Measurements from ENCODE around the gene ATG10. TPM values are rescaled to one million over a fixed set of nuclear protein-coding genes. Genes with fewer than 3 reads are reported as not detected.

The ATG10 gene
- total RNA-seq, 1 experiment from 2014 or later: 12.2 TPM

- TF ChIP-seq AFF4 (CRISPR knock-in tag; IDR thresholded peaks at IDR 0.05; ENCODE audit: borderline replicate concordance): no peak
- no peak for TF ChIP-seq CREB1 (CRISPR knock-in tag; IDR thresholded peaks at IDR 0.05)
- no peak for TF ChIP-seq HMGA2 (CRISPR knock-in tag; IDR thresholded peaks at IDR 0.05)
- no peak for TF ChIP-seq ETV6 (CRISPR knock-in tag; IDR thresholded peaks at IDR 0.05)
- TF ChIP-seq TEAD4 (CRISPR knock-in tag; IDR thresholded peaks at IDR 0.05): no peak
- TF ChIP-seq ATF6 (CRISPR knock-in tag; IDR thresholded peaks at IDR 0.05): no peak
- no peak for TF ChIP-seq STAT6 (CRISPR knock-in tag; conservative IDR thresholded peaks at IDR 0.05; ENCODE audit: low read depth)
Measured at GRCh38 chr5:82119889-82120288, 148.1 kb downstream of the ATG10 start (continued).

GRCh38 chr5:82129723-82130285 lies 158.0 kb downstream of the ATG10 start:
- peak; percentile 58 for ATAC-seq
- no peak for DNase-seq (ENCODE audit: low spot score)
- no peaks in the 10 kb centered on the region; the same call in 1 of the 2 replicates for H3K27me3 Mint-ChIP-seq (ENCODE audit: low read depth)
- peak overlapping the region; percentile 57; the same call in 1 of the 2 replicates for H3K27ac Mint-ChIP-seq
- peaks cover 16% of the 10 kb centered on the region for H3K36me3 Mint-ChIP-seq
- H3K9me3 Mint-ChIP-seq: peaks cover 43% of the 10 kb centered on the region
- peaks cover 19% of the 10 kb centered on the region for H3K4me1 Mint-ChIP-seq
- CTCF ChIA-PET: interaction anchor here (1.3 kb wide), 2 partner anchors 22 to 36 kb away, joined by 3 to 4 read pairs; no protein-coding TSS in a partner anchor
- no peak overlapping the region for H3K4me3 Mint-ChIP-seq
- POLR2A ChIA-PET: no interaction called here
- TF ChIP-seq E2F5 (CRISPR knock-in tag; IDR thresholded peaks at IDR 0.05) (no peak), ZNF423 (CRISPR knock-in tag; IDR thresholded peaks at IDR 0.05) (peak; percentile 22; the same call in 1 of the 2 replicates)

GRCh38 chr5:82130602-82131001 lies 158.8 kb downstream of the ATG10 start:
- Mint-ChIP-seq H3K36me3 (peaks cover 24% of the 10 kb centered on the region), H3K27me3 (ENCODE audit: low read depth) (no peaks in the 10 kb centered on the region; the same call in 1 of the 2 replicates), H3K9me3 (peaks cover 45% of the 10 kb centered on the region), H3K27ac (no peak overlapping the region), H3K4me1 (peaks cover 19% of the 10 kb centered on the region), H3K4me3 (no peak overlapping the region)
- ATAC-seq: no peak
- no peak for TF ChIP-seq FOXP4 (CRISPR knock-in tag; IDR thresholded peaks at IDR 0.05)
- no peak for TF ChIP-seq ZMAT4 (CRISPR knock-in tag; IDR thresholded peaks at IDR 0.05)
- no peak for TF ChIP-seq USF1 (CRISPR knock-in tag; IDR thresholded peaks at IDR 0.05)
- TF ChIP-seq ZNF219 (CRISPR knock-in tag; IDR thresholded peaks at IDR 0.05; ENCODE audit: borderline replicate concordance): no peak
- POLR2A ChIA-PET: no interaction called here
- CTCF ChIA-PET: no interaction called here
- DNase-seq (ENCODE audit: low spot score): no peak

All from WTC11 (cell line).